H4 (cell line): Measurements from ENCODE around the gene SPATA31D4. TPM values are rescaled to one million over a fixed set of nuclear protein-coding genes. Genes with fewer than 3 reads are reported as not detected.

Source experiments
- DNase-seq: peaks from one replicate; pipeline ENCODE4 v3.0.0-alpha.2; 2015; ENCODE audit warnings: low spot score
- total RNA-seq: library from RNA; depleted of rRNA; stranded (reverse); fragments of >200 nt; shearing (Covaris generic); gene quantifications from 2 replicates; pipeline ENCODE4 v1.2.3, GENCODE V29; 2014; rRNA removed

SPATA31D4 gene
- total RNA-seq, 1 experiment from 2014 or later, result not detected

DNA sequence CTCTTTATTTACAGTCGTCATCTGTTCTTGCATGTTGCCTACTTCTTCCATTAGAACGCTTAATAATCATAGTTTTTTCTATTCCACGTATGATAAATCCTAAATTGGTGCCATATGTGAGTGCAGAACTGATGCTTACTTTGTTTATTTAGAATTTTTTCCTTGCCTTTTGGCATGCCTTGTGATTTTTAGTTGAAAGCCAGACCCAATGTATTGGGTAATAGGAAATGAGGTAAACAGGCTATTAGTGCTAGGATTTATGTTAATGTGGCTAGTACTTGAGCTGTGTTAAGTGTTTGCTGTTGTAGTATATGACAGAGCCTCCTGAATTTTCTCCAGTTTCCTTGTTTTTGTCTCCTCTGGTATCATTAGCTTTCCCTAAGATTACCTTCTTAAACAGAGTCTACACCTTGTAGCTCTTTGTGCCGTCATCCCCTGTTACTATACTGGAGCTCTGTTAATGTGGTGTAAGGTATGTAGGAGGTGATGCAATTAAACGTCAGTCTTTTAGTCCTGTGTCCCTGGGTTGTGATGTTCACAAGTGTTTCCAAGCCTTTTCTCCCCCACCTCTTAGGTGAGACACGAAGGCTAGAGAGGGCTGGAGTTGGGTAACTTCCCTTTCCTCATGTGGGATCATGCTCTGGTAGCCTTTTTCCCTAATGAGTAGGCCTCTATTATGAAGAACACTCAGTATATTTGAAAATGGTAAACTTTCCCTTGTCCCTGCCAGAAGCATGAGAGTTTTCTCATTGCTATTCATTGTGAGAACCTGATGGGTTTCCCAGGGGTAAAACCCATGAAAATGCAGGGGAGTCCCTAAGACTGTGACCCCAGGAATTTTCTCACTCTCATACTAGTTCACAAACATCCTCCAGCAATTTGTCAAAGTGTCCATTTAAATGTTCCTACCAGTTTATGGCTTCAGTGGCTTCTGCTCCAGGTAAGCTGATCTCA is 36.3 kb downstream of the SPATA31D4 start:
- no peak for DNase-seq

DNA sequence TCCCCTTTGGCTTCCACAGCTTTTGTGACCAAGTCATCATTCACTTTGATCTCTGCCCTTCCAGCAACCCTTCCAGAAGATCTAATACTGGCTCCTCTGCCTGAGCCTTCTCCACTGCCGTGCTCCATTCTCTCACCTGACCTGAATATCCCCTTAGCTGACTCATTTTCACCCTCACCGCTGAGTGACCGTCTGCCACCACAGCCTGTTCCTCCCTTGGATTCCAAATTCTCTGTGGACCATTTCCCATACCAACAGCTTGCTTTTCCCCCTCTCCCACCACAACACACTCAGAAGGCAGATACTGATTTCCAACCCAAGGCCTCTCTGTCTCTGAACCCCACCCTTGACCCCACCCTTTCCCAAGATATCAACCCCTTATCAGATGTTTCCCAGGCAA is 39.8 kb downstream of the SPATA31D4 start:
- no peak for DNase-seq

DNA sequence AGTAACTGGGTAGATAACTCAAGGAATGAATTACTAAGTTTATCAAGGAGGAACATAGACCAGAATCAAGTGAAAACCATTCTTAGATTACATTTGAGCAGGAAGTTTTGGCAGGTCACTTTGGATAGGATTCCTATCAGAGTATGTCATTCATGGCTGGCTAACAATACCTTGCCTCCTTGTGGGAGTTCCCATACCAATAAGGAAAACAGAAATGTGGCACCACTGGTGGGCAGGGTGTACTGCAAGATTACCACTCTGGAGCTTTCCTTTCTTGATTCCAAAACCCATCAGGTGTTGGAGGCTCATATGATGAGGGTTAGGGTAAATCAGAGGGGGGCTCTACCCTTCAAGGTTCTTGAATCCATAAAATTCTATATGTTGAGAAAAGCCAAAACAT is 41.7 kb downstream of the SPATA31D4 start:
- no peak for DNase-seq

DNA sequence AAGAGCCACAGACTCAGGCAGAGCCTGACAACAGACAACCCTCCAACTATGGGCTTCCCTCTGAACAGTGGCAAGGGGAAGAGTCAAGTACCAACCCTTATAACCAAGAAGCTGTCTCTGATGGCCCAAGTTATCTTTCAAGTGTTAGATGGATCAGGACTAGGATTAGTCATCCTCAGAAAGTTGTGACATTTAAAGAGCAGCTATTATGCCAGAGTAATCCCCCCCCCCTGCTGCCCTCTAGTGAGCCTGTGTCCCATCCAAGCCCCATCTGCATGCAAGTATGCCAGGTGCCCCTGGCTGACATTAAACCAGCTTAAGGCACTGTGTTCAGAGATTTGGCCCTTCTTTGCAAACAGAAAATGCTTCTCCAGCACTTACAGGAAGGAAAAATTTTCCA is 43.5 kb downstream of the SPATA31D4 start:
- DNase-seq, result no peak

DNA sequence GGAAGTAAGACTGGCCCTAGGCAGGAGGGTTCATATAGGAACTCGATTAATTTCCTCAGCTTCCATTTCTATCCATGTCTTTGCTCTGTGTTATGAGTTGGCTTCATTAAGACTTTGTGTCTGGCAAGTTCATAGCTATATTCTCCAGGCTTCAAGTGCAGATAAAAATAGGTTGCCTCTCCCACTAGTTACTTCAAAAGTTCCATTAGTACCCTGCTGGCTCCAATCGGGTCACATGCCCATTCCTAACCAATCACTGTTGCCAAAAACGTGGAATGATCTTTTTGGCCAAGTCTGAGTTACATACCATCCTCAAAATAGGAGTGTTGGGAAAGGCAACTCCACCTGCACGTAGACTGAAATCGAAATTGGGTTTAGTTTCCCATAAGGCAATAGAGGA is 46.5 kb downstream of the SPATA31D4 start:
- DNase-seq, result no peak

DNA sequence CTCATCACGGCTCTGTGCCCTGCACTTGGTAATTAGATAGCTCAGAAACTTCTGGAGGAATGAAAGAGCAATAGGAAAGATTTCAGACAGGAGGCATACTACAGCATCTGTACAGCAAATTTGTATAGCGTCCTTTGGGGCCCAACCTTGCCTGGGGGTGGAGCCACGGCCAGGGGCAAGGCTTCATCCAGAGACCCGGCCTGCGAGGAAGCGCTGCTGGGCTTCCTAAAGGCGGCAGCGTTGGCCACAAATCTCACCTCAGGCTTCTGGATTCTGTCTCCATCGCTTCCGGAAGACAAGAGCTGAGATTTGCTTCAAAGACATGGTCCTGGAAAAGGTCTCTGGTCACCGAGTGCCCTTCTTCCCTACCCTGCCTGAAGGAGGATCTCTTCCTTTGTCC is 48.1 kb downstream of the SPATA31D4 start:
- no peak for DNase-seq

DNA sequence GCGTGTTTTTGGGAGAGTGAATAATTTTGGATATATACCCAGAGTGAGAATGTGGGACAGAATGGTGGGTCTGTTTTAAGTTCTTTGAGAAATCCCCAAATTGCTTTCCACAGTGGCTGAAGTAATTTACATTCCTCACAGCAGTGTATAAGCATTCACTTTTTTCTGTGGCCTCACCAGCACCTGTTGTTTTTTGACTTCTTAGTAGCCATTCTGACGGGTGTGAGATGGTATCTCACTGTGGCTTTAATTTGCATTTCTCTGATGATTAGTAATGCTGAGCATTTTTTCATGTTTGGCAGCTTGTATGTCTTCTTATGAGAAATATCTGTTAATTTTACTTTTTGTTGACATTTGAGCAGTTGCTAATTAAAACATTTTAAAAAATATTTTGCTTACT is 51.0 kb downstream of the SPATA31D4 start:
- DNase-seq, result no peak

DNA sequence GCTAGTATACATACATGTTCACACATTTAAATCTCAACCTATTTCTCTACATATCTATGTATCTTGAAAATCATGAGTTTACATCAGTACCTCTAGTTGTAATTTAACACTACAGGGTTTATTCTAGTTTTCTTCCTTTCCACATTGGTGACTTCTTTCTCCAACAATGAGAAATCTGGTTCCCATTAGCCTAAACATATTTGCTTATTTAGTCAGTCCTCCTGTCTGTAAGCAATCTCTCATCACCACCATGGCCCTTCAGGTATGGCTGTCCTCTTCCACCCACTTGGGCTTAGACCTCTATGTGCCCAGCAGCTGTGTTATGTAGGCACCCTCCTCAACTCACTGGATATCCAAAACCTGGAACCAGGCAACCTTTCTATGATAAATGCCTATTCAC is 52.3 kb downstream of the SPATA31D4 start:
- no peak for DNase-seq

DNA sequence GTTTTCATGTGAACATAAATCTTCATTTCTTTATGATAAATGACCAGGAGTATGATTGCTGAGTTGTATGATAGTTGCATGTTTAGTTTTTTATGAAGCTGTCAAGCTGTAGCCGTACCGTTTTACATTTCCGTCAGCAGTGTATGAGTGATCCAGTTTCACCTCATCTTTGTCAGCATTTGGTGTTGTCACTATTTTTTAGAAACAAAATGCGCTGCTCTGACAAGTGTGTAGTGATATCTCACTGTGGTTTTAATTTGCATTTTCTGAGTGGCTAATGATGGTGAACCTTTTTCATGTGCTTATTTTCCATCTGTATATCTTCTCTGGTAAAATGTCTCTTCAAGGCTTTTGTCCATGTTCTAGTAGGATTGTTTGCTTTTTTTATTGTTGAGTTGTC is 53.7 kb downstream of the SPATA31D4 start:
- no peak for DNase-seq

Other genes with a start within 250 kb of the SPATA31D4 start
- 6.2 and 8.7 TPM in 2 replicates for gene TLE1, start 238.9 kb upstream of the SPATA31D4 start, total RNA-seq
- not detected in 2 replicates for gene SPATA31D3, start 15.1 kb downstream of the SPATA31D4 start, total RNA-seq
- gene SPATA31D1, start 60.3 kb downstream of the SPATA31D4 start, total RNA-seq, result not detected in 2 replicates